Activated CD4-positive, alpha-beta T cell treated with anti-CD3 and anti-CD28 coated beads, Interleukin-2, amount 10 ng/mL, durations not matched to agents 7 days and 5 days (primary cell): Measurements from ENCODE around the gene KLF12. TPM values are rescaled to one million over a fixed set of nuclear protein-coding genes. Genes with fewer than 3 reads are reported as not detected.
A peak's percentile ranks its signal among the peaks of the same experiment; 100 is the strongest.

ENCODE experiments used
- CTCF ChIA-PET: fragments of 350-600 bp; sonication (Branson Sonifier 250); formaldehyde crosslinking; loops from one replicate; lab custom pipeline; 2021; ENCODE audit warnings: antibody characterized with exemption; lab: Charles Lee
- POLR2A ChIA-PET: fragments of 350-600 bp; sonication (Branson Sonifier 250); formaldehyde crosslinking; loops from one replicate; lab custom pipeline; 2021; ENCODE audit warnings: antibody characterized with exemption; lab: Charles Lee
- DNase-seq: peaks from one replicate; pipeline ENCODE4 v3.0.0-alpha.2; 2020
- H3K27ac Mint-ChIP-seq: one replicate; pipeline ENCODE4 v1.8.0; 2021; ENCODE audit warnings: mild to moderate bottlenecking, moderate library complexity, mixed read lengths
- H3K27me3 Mint-ChIP-seq: one replicate; pipeline ENCODE4 v1.8.0; 2021; ENCODE audit warnings: mixed read lengths
- H3K36me3 Mint-ChIP-seq: one replicate; pipeline ENCODE4 v1.8.0; 2021; ENCODE audit warnings: low read depth, mixed read lengths
- H3K4me1 Mint-ChIP-seq: one replicate; pipeline ENCODE4 v1.8.0; 2021; ENCODE audit warnings: mixed read lengths
- H3K4me3 Mint-ChIP-seq: one replicate; pipeline ENCODE4 v1.8.0; 2021; ENCODE audit warnings: mild to moderate bottlenecking, moderate library complexity, mixed read lengths
- H3K9me3 Mint-ChIP-seq: one replicate; pipeline ENCODE4 v1.8.0; 2021; ENCODE audit warnings: mixed read lengths
- total RNA-seq, 2 experiments: library from RNA; stranded (reverse); gene quantifications; one replicate each; pipeline ENCODE4 v1.2.3, GENCODE V29; 2021

Gene KLF12
- total RNA-seq, 2 experiments from 2014 or later = 33.6 to 44.3 TPM

DNA sequence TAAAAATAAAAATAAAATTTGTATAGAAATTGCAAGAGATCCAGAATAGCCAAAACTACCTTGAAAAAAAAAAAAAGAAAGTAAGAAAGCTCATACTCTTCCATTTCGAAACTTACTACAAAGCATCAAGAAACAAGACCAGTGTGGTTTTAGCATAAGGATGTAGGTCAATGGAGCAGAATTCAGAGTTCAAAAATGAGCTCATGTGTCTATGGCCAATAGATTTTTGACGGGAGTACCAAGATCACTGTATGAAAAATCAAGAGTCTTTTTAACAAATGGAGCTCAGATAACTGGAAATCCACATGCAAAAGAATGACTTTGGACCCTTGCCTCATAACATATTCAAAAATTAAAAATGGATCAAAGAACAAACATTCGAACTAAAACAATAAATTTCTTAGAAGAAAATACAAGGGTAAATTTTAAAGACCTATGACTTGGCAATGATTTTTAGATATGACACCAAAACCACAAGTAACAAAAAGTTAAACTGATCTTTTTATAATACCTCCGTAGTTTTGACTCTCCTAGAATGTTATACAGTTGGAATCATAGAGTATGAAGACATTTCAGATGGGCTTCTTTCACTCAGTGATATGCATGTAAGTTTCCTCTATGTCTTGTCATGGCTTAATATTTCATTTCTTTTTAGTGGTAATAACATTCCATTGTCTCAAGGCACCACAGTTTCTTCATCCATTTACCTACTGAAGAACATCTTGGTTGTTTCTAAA lies 43.2 kb downstream of the KLF12 start:
- H3K36me3 Mint-ChIP-seq = peaks cover 31% of the 10 kb centered on the region
- peaks cover 43% of the 10 kb centered on the region for H3K4me1 Mint-ChIP-seq
- no peak for DNase-seq
- CTCF ChIA-PET = interaction anchor here (0.7 to 1.1 kb wide), 2 partner anchors 33 to 73 kb away, joined by 4 read pairs; no protein-coding TSS in a partner anchor
- peak overlapping the region; percentile 54 for H3K27ac Mint-ChIP-seq
- H3K4me3 Mint-ChIP-seq = no peak overlapping the region
- no peaks in the 10 kb centered on the region for H3K27me3 Mint-ChIP-seq
- POLR2A ChIA-PET = interaction anchor here (0.6 kb wide), 1 partner anchor 40 kb away, joined by 3 read pairs; no protein-coding TSS in a partner anchor
- H3K9me3 Mint-ChIP-seq = peaks cover 10% of the 10 kb centered on the region

DNA sequence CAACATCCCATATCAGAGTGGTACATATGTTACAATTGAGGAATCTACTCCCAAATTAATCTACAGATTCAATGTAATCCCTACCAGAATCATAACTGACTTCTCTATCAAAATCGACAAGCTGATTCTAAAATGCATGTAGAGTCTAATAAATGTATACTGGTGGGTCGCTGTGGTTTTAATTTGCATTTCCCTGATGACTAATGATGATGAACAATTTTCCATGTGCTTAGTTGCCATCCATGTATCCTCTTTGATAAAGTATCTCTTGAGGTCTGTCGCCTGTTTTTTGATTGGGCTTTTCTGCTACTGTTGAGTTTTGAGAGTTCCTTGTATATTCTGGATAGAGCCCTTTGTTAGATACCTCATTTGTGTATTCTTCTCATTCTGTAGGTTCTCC lies 43.8 kb downstream of the KLF12 start:
- DNase-seq = no peak
- H3K4me3 Mint-ChIP-seq = no peak overlapping the region
- no peak overlapping the region for H3K27ac Mint-ChIP-seq
- H3K27me3 Mint-ChIP-seq = no peaks in the 10 kb centered on the region
- peaks cover 9% of the 10 kb centered on the region for H3K9me3 Mint-ChIP-seq
- ChIA-PET POLR2A (interaction anchor here (0.6 kb wide), 1 partner anchor 40 kb away, joined by 3 read pairs; no protein-coding TSS in a partner anchor), CTCF (interaction anchor here (1.1 kb wide), 1 partner anchor 33 kb away, joined by 4 read pairs; no protein-coding TSS in a partner anchor)
- H3K36me3 Mint-ChIP-seq = peaks cover 31% of the 10 kb centered on the region
- peaks cover 42% of the 10 kb centered on the region for H3K4me1 Mint-ChIP-seq

DNA sequence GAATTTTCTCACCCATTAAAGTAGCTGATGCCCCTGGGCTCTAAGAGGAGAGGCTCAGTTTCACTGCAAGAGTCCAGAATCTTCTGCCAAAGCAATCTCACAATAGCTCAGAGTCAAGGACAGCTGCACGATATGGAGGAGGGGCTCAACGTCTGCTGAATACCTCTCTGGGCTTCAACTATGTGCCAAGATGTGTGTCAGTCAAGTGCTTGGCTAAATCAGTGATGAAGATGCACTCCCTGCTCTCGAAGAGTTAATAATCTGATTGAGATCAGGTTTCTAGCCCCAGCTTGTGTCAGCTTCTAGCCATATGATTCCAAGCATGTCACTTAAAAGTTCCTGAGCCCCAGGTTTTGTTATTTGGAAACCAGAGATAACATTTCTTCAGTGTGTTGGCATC lies 46.8 kb downstream of the KLF12 start:
- H3K4me1 Mint-ChIP-seq = peaks cover 36% of the 10 kb centered on the region
- H3K36me3 Mint-ChIP-seq = peaks cover 41% of the 10 kb centered on the region
- peaks cover 16% of the 10 kb centered on the region for H3K9me3 Mint-ChIP-seq
- H3K27me3 Mint-ChIP-seq = no peaks in the 10 kb centered on the region
- DNase-seq = no peak
- ChIA-PET CTCF (interaction anchor here (1.1 to 1.5 kb wide), 2 partner anchors 14 to 37 kb away, joined by 3 to 4 read pairs; no protein-coding TSS in a partner anchor), POLR2A (no interaction called here)
- H3K27ac Mint-ChIP-seq = no peak overlapping the region
- no peak overlapping the region for H3K4me3 Mint-ChIP-seq
